GM12878 (cell line): ENCODE measurements around the gene FBXW12. TPM values are rescaled to one million over a fixed set of nuclear protein-coding genes. Genes with fewer than 3 reads are reported as not detected.

Source experiments
- ATAC-seq: fragments of 200-7000 bp; cut with Tn5 transposase; 3 replicates; pipeline ENCODE4 v1.9.1; 2020; ENCODE audit warnings: mild to moderate bottlenecking, moderate library complexity
- BruUV-seq: library from RNA; stranded (reverse); fragments of 400-500 nt; replicated peaks from 2 replicates; lab custom pipeline; 2021; lab: Mats Ljungman, UMichigan
- CTCF ChIA-PET: fragments of 300-600 bp; sonication (Branson Sonifier 250); formaldehyde crosslinking; extraction: SDS; loops from one replicate; lab custom pipeline; 2021; ENCODE audit warnings: inconsistent platforms; lab: Yijun Ruan, JAX
- POLR2A ChIA-PET: fragments of 350-600 bp; formaldehyde crosslinking; extraction: SDS; loops from one replicate; lab custom pipeline; 2021; ENCODE audit warnings: inconsistent platforms; lab: Charles Lee
- RAD21 ChIA-PET: fragments of 300-600 bp; sonication (Branson Sonifier 250); formaldehyde crosslinking; loops from one replicate; lab custom pipeline; 2023; ENCODE audit warnings: antibody characterized with exemption; ENCODE audit not compliant: unreplicated experiment; lab: Charles Lee
- SMC1A ChIA-PET: fragments of 300-600 bp; sonication (Branson Sonifier 250); formaldehyde crosslinking; loops from one replicate; lab custom pipeline; 2023; ENCODE audit not compliant: unreplicated experiment, uncharacterized antibody; lab: Charles Lee
- DNase-seq: peaks from one replicate; pipeline ENCODE4 v3.0.0-alpha.2; 2011; ENCODE audit warnings: low read depth, low spot score
- FAIRE-seq: peaks from 3 replicates; lab custom pipeline; 2011; peaks lifted over from hg19 to GRCh38; lab: Jason Lieb, UNC
- H2AFZ ChIP-seq: 2 replicates; pipeline ENCODE4 v1.6.0; 2011; ENCODE audit warnings: low read depth, low read length, control low read depth; ENCODE audit not compliant: control insufficient read depth
- H3K27ac ChIP-seq: 2 replicates; pipeline ENCODE4 v1.5.1; 2011; ENCODE audit warnings: control low read depth; ENCODE audit not compliant: control insufficient read depth, insufficient read depth
- H3K27me3 ChIP-seq, 2 experiments: replicated peaks in 1 of 2; 2 replicates each; pipeline versions ENCODE4 v1.6.0 to v1.6.1; 2011; ENCODE audit warnings: low read length in 1 of 2; ENCODE audit not compliant: control insufficient read depth in 2 of 2, insufficient read depth in 2 of 2
- H3K36me3 ChIP-seq, 2 experiments: 2 replicates each; pipeline ENCODE4 v1.5.1; 2011; ENCODE audit warnings: low read length in 1 of 2; ENCODE audit not compliant: control insufficient read depth in 2 of 2, insufficient read depth in 2 of 2
- H3K4me1 ChIP-seq: 2 replicates; pipeline ENCODE4 v1.6.1; 2011; ENCODE audit warnings: mild to moderate bottlenecking, low read length, moderate library complexity, mixed read lengths; ENCODE audit not compliant: control insufficient read depth, insufficient read depth
- H3K4me2 ChIP-seq: 2 replicates; pipeline ENCODE4 v1.6.0; 2011; ENCODE audit warnings: control low read depth; ENCODE audit not compliant: control insufficient read depth, insufficient read depth
- H3K4me3 ChIP-seq: fragments of 200-600 bp; sonication (generic); 2 replicates; pipeline ENCODE4 v1.5.1; 2016
- H3K79me2 ChIP-seq: 2 replicates; pipeline ENCODE4 v1.6.0; 2011; ENCODE audit warnings: low read length; ENCODE audit not compliant: control insufficient read depth, insufficient read depth
- H3K9ac ChIP-seq: 2 replicates; pipeline ENCODE4 v1.8.0; 2011; ENCODE audit warnings: low read length, control low read depth, mixed read lengths; ENCODE audit not compliant: control insufficient read depth, insufficient read depth
- H3K9me3 ChIP-seq: replicated peaks from 3 replicates; pipeline ENCODE4 v1.5.1; 2011; ENCODE audit warnings: mild to moderate bottlenecking, low read length; ENCODE audit not compliant: control insufficient read depth, insufficient read depth
- H4K20me1 ChIP-seq: 2 replicates; pipeline ENCODE4 v1.6.0; 2011; ENCODE audit not compliant: control insufficient read depth, insufficient read depth
- CHD1 ChIP-seq: IDR thresholded peaks from 2 replicates; pipeline ENCODE4 v1.6.1; 2012; ENCODE audit warnings: low read depth, low read length, improper control_type of control experiment
- DPF2 ChIP-seq: fragments of 450-650 bp; IDR thresholded peaks from 2 replicates; pipeline ENCODE4 v1.6.1; 2017; ENCODE audit warnings: mild to moderate bottlenecking
- ETV6 ChIP-seq, 2 experiments: fragments of 450-650 bp in 1 of 2; IDR thresholded peaks in 1 of 2; conservative IDR thresholded peaks in 1 of 2; 2 replicates each; pipeline ENCODE4 v1.6.1; 2014; ENCODE audit warnings: antibody characterized with exemption in 1 of 2, borderline replicate concordance in 1 of 2, low read depth in 1 of 2, mild to moderate bottlenecking in 1 of 2, moderate library complexity in 1 of 2
- IRF4 ChIP-seq: IDR thresholded peaks from 2 replicates; pipeline ENCODE4 v1.6.1; 2011; ENCODE audit warnings: low read depth, low read length
- MYB ChIP-seq: fragments of 150-350 bp; IDR thresholded peaks from 2 replicates; pipeline ENCODE4 v1.6.1; 2014; ENCODE audit warnings: mild to moderate bottlenecking, low read depth, low read length, borderline replicate concordance
- PAX5 ChIP-seq: IDR thresholded peaks from 2 replicates; pipeline ENCODE4 v1.6.1; 2011; ENCODE audit warnings: low read depth, low read length, borderline replicate concordance
- PAX8 ChIP-seq: fragments of 450-650 bp; IDR thresholded peaks from 2 replicates; pipeline ENCODE4 v1.6.1; 2017; ENCODE audit warnings: mild to moderate bottlenecking, moderate library complexity
- SIN3A ChIP-seq: IDR thresholded peaks from 2 replicates; pipeline ENCODE4 v1.6.1; 2012; ENCODE audit warnings: low read depth, low read length, improper control_type of control experiment
- SP1 ChIP-seq: IDR thresholded peaks from one replicate; pipeline ENCODE4 v1.6.1; 2011; ENCODE audit warnings: low read depth, low read length
- SPI1 ChIP-seq: IDR thresholded peaks from 2 replicates; pipeline ENCODE4 v1.6.1; 2011; ENCODE audit warnings: low read depth, mild to moderate bottlenecking, low read length, moderate library complexity, borderline replicate concordance; ENCODE audit not compliant: insufficient read depth
- SUZ12 ChIP-seq: fragments of 200-600 bp; sonication (generic); IDR thresholded peaks from one replicate; pipeline ENCODE4 v1.6.1; 2018; ENCODE audit warnings: antibody characterized with exemption, mild to moderate bottlenecking; ENCODE audit not compliant: unreplicated experiment
- TCF12 ChIP-seq: IDR thresholded peaks from 2 replicates; pipeline ENCODE4 v1.6.1; 2011; ENCODE audit warnings: low read depth, mild to moderate bottlenecking, low read length
- ZNF24 ChIP-seq: fragments of 450-650 bp; IDR thresholded peaks from 2 replicates; pipeline ENCODE4 v1.6.1; 2017; ENCODE audit warnings: antibody characterized with exemption, mild to moderate bottlenecking
- WGBS: methylation state at CpG from one replicate; pipeline ENCODE4 v1.1.6; 2016; ENCODE audit warnings: low lambda C conversion rate; ENCODE audit not compliant: insufficient replicate concordance, insufficient coverage; ENCODE audit errors: missing lambda C conversion rate; 5-methylcytosine and 5-hydroxymethylcytosine counted together
- in situ Hi-C: fragments of 300-500 bp; cut with MboI; formaldehyde crosslinking; loops from 9 replicates; pipeline ENCODE4 v1.14.3; 2018; ENCODE audit warnings: mixed read lengths
- intact Hi-C: fragments of 100-400 bp; cut with micrococcal nuclease; formaldehyde crosslinking; loops from one replicate; pipeline ENCODE4 v1.14.2; 2022; ENCODE audit not compliant: unreplicated experiment
- polyA plus RNA-seq, 11 experiments: library from polyadenylated mRNA; depleted of rRNA in 4 of 11; unstranded in 6 of 11; stranded (reverse) in 5 of 11; fragments of >200 nt; fragmentation: Nextera tagmentation in 4 of 11; fragmentation: Illumina TruSeq in 1 of 11; extraction: Ambion mirVana in 4 of 11; extraction: Trizol in 1 of 11; gene quantifications; 1 replicate in 1 of 11; 2 replicates in 10 of 11; pipeline versions ENCODE4 v1.2.1 to v1.2.3, GENCODE V29; 2011 to 2016; ENCODE audit warnings: inconsistent platforms in 2 of 11, missing spikeins in 2 of 11, low read depth in 1 of 11
- total RNA-seq, 4 experiments: library from RNA; depleted of rRNA in 3 of 4; stranded (reverse); fragments of >200 nt in 3 of 4; fragmentation: Illumina TruSeq in 1 of 4; extraction: Trizol in 1 of 4; gene quantifications; 2 replicates each; pipeline versions ENCODE4 v1.2.1 to v1.2.3, GENCODE V29; 2013 to 2021
- TF ChIP-seq, protein P1 (sequence below): fragments of 450-650 bp; IDR thresholded peaks from 2 replicates; pipeline ENCODE4 v1.6.1; 2017; ENCODE audit warnings: antibody characterized with exemption, mild to moderate bottlenecking, moderate library complexity
- TF ChIP-seq, protein P2 (sequence below): fragments of 450-650 bp; IDR thresholded peaks from 2 replicates; pipeline ENCODE4 v1.6.1; 2017; ENCODE audit warnings: mild to moderate bottlenecking, moderate library complexity

The FBXW12 gene
- total and polyA plus RNA-seq, 10 of the 15 experiments (the other 5 are each of a cell fraction or from before 2014, with no cell fraction given): 0.04 to 0.18 (median 0.12) TPM; not detected in 4

DNA sequence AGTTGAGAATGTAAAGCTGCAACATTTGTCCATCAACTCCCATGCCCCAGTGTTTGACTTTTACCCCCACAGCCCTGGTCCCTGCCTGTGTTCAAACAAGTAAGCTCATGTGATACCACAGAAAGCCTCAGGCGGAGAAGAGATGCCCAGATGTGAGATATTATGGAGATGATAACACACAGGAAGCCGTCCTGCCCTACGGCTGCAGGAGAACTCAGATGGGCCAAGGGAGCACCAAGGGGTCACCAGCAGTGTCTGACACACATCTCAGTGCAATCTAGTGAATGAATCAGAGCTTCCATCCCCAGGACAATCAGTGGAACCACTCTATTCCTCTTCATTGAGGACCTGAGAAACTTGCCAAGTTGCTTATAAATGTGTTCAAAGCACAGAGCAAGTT, 24.5 kb upstream of the FBXW12 start (continued):
- TF ChIP-seq, protein P1, sequence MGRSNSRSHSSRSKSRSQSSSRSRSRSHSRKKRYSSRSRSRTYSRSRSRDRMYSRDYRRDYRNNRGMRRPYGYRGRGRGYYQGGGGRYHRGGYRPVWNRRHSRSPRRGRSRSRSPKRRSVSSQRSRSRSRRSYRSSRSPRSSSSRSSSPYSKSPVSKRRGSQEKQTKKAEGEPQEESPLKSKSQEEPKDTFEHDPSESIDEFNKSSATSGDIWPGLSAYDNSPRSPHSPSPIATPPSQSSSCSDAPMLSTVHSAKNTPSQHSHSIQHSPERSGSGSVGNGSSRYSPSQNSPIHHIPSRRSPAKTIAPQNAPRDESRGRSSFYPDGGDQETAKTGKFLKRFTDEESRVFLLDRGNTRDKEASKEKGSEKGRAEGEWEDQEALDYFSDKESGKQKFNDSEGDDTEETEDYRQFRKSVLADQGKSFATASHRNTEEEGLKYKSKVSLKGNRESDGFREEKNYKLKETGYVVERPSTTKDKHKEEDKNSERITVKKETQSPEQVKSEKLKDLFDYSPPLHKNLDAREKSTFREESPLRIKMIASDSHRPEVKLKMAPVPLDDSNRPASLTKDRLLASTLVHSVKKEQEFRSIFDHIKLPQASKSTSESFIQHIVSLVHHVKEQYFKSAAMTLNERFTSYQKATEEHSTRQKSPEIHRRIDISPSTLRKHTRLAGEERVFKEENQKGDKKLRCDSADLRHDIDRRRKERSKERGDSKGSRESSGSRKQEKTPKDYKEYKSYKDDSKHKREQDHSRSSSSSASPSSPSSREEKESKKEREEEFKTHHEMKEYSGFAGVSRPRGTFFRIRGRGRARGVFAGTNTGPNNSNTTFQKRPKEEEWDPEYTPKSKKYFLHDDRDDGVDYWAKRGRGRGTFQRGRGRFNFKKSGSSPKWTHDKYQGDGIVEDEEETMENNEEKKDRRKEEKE: no peak
- TF ChIP-seq IRF4: no peak
- no peak for TF ChIP-seq SUZ12

DNA sequence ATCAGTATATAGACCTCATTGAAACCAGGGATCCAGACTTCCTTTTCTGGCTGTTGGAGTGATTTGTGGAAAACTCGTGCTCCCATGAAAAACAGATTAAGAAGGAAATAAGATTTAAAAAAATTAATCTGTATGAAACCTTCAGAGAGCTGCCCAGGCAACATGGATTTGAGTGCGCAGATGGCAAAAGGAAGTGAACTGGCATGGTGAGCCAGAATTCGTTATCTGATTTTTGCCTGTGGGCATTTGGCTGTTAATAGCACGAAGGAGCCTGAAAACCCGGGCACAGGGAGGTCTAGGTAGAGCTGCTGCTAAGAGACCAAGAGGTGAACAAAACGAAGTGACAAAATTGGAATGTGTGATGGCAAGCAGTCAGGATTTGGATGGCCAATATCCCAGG, 19.5 kb upstream of the FBXW12 start:
- WGBS: 17% methylated on average over 6 of the region's 6 CpGs
- Histone ChIP-seq H3K4me3 (no peak overlapping the region), H3K36me3 (no peaks in the 10 kb centered on the region), H3K79me2 (no peaks in the 10 kb centered on the region), H4K20me1 (no peaks in the 10 kb centered on the region), H2AFZ (no peak overlapping the region), H3K27me3 (no peaks in the 10 kb centered on the region; a peak in 1 of 4 replicates), H3K27ac (no peak overlapping the region), H3K9ac (no peak overlapping the region), H3K9me3 (peaks cover 4% of the 10 kb centered on the region; the same call in 2 of the 3 replicates), H3K4me1 (no peaks in the 10 kb centered on the region), H3K4me2 (no peak overlapping the region)
- BruUV-seq: no TSS peak
- ATAC-seq (no peak), FAIRE-seq (no peak), DNase-seq (no peak)
- in situ Hi-C loops: no loop called here
- ChIA-PET POLR2A (no interaction called here), CTCF (interaction anchor here (1.8 kb wide), 1 partner anchor 48 kb away, joined by 7 read pairs; no protein-coding TSS in a partner anchor), SMC1A (no interaction called here), RAD21 (interaction anchor here (2.4 kb wide), 1 partner anchor 10 kb away, joined by 6 read pairs; no protein-coding TSS in a partner anchor)
- intact Hi-C loops: no loop called here
- TF ChIP-seq ZNF24 (no peak), PAX5 (no peak), PAX8 (no peak), SIN3A (no peak), SP1 (no peak), DPF2 (no peak), TCF12 (no peak), CHD1 (no peak), ETV6 (conservative IDR thresholded peaks at IDR 0.05 in 1 of 2, IDR thresholded peaks at IDR 0.05 in 1 of 2; ENCODE audit: borderline replicate concordance in 1 of 2, low read depth in 1 of 2) (no peak), MYB (no peak), SPI1 (no peak)
- TF ChIP-seq, protein P2, sequence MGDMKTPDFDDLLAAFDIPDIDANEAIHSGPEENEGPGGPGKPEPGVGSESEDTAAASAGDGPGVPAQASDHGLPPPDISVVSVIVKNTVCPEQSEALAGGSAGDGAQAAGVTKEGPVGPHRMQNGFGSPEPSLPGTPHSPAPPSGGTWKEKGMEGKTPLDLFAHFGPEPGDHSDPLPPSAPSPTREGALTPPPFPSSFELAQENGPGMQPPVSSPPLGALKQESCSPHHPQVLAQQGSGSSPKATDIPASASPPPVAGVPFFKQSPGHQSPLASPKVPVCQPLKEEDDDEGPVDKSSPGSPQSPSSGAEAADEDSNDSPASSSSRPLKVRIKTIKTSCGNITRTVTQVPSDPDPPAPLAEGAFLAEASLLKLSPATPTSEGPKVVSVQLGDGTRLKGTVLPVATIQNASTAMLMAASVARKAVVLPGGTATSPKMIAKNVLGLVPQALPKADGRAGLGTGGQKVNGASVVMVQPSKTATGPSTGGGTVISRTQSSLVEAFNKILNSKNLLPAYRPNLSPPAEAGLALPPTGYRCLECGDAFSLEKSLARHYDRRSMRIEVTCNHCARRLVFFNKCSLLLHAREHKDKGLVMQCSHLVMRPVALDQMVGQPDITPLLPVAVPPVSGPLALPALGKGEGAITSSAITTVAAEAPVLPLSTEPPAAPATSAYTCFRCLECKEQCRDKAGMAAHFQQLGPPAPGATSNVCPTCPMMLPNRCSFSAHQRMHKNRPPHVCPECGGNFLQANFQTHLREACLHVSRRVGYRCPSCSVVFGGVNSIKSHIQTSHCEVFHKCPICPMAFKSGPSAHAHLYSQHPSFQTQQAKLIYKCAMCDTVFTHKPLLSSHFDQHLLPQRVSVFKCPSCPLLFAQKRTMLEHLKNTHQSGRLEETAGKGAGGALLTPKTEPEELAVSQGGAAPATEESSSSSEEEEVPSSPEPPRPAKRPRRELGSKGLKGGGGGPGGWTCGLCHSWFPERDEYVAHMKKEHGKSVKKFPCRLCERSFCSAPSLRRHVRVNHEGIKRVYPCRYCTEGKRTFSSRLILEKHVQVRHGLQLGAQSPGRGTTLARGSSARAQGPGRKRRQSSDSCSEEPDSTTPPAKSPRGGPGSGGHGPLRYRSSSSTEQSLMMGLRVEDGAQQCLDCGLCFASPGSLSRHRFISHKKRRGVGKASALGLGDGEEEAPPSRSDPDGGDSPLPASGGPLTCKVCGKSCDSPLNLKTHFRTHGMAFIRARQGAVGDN: no peak
